Prostate gland (tissue), 2 donors: ENCODE data around the gene SHROOM3. TPM values are rescaled to one million over a fixed set of nuclear protein-coding genes. Genes with fewer than 3 reads are reported as not detected.

Experiments used
- DNase-seq: peaks from one replicate; pipeline ENCODE4 v3.0.0-alpha.2; 2019; ENCODE audit warnings: low spot score
- H3K27ac ChIP-seq, 2 donors: fragments of 200-600 bp; sonication (generic); 2 replicates each; pipeline ENCODE4 v1.5.1; 2017 to 2019
- H3K27me3 ChIP-seq: fragments of 200-600 bp; sonication (generic); replicated peaks from 2 replicates; pipeline ENCODE4 v1.5.1; 2019; ENCODE audit not compliant: insufficient read depth
- H3K36me3 ChIP-seq, 2 donors: fragments of 200-600 bp; sonication (generic); 1 replicate in 1 of 2; 2 replicates in 1 of 2; pipeline versions ENCODE4 v1.5.1 to v1.8.1; 2017 to 2019
- H3K4me1 ChIP-seq: fragments of 200-600 bp; sonication (generic); replicated peaks from 2 replicates; pipeline ENCODE4 v1.5.1; 2019
- H3K4me3 ChIP-seq, 2 donors: fragments of 200-600 bp; sonication (generic); 2 replicates each; pipeline ENCODE4 v1.5.1; 2017 to 2019
- H3K9me3 ChIP-seq: fragments of 200-600 bp; sonication (generic); 2 replicates; pipeline ENCODE4 v1.5.1; 2017
- CTCF ChIP-seq, 4 experiments: fragments of 200-600 bp in 2 of 4; fragments of 450-650 bp in 2 of 4; sonication (generic) in 2 of 4; IDR thresholded peaks; 1 replicate in 3 of 4; 2 replicates in 1 of 4; pipeline ENCODE4 v1.5.1; 2016 to 2019; ENCODE audit warnings: antibody characterized with exemption in 4 of 4, mild to moderate bottlenecking in 2 of 4, moderate library complexity in 2 of 4
- POLR2A ChIP-seq: fragments of 450-650 bp; IDR thresholded peaks from one replicate; pipeline ENCODE4 v1.6.1; 2016; ENCODE audit warnings: antibody characterized with exemption, mild to moderate bottlenecking
- POLR2AphosphoS5 ChIP-seq: sonication (generic); formaldehyde crosslinking; IDR thresholded peaks from one replicate; pipeline ENCODE4 v1.6.1; 2017; ENCODE audit warnings: antibody characterized with exemption
- WGBS: methylation state at CpG from one replicate; pipeline ENCODE4 v1.1.5; 2018; 5-methylcytosine and 5-hydroxymethylcytosine counted together
- intact Hi-C: fragments of 100-400 bp; cut with DNase I; formaldehyde crosslinking; loops from one replicate; pipeline ENCODE4 v1.14.2; 2022
- total RNA-seq, 2 donors: library from RNA; depleted of rRNA; stranded (reverse); fragments of >200 nt; gene quantifications; one replicate each; pipeline ENCODE4 v1.1.0, GENCODE V29; 2016

Gene SHROOM3
- total RNA-seq, 2 donors from 2014 or later = 107 to 137 TPM

- Histone ChIP-seq H3K27me3 (no peaks in the 10 kb centered on the region), H3K27ac (no peak overlapping the region), H3K4me3 (no peak overlapping the region), H3K4me1 (no peaks in the 10 kb centered on the region), H3K9me3 (no peaks in the 10 kb centered on the region), H3K36me3 (no peaks in the 10 kb centered on the region)
- intact Hi-C loops = no loop called here
- no peak for TF ChIP-seq CTCF (IDR thresholded peaks at IDR 0.05)
- no peak for TF ChIP-seq POLR2A
- no peak for TF ChIP-seq POLR2AphosphoS5
- WGBS = 94% methylated on average over 2 of the region's 2 CpGs
- DNase-seq = no peak
These were observed 105.5 kb downstream of the SHROOM3 start for GRCh38 chr4:76540486-76540885.

- peaks cover 4% of the 10 kb centered on the region for H3K4me1 ChIP-seq
These were observed 108.3 kb downstream of the SHROOM3 start for GRCh38 chr4:76543378-76543777.

GRCh38 chr4:76544725-76545124, 109.7 kb downstream of the SHROOM3 start:
- no peak for DNase-seq
- no peaks in the 10 kb centered on the region for H3K27me3 ChIP-seq
- no peak for TF ChIP-seq CTCF (IDR thresholded peaks at IDR 0.05)
- no peak for TF ChIP-seq POLR2A
- H3K9me3 ChIP-seq = no peaks in the 10 kb centered on the region
- 88% methylated on average over 2 of the region's 2 CpGs for WGBS
- H3K27ac ChIP-seq = no peak overlapping the region
- H3K36me3 ChIP-seq = no peaks in the 10 kb centered on the region
- H3K4me1 ChIP-seq = peaks cover 6% of the 10 kb centered on the region
- H3K4me3 ChIP-seq = no peak overlapping the region
- intact Hi-C loops = no loop called here

More at GRCh38 chr4:76543378-76543777, 108.3 kb downstream of the SHROOM3 start:
- H3K27me3 ChIP-seq = no peaks in the 10 kb centered on the region
- no peak overlapping the region for H3K4me3 ChIP-seq
- no peak overlapping the region for H3K27ac ChIP-seq
- intact Hi-C loops = no loop called here
- no peaks in the 10 kb centered on the region for H3K36me3 ChIP-seq
- TF ChIP-seq POLR2A = no peak
- TF ChIP-seq CTCF (IDR thresholded peaks at IDR 0.05) = no peak
- TF ChIP-seq POLR2AphosphoS5 = no peak
- DNase-seq = no peak
- no peaks in the 10 kb centered on the region for H3K9me3 ChIP-seq
- WGBS = 90% methylated on average over 5 of the region's 5 CpGs

GRCh38 chr4:76545226-76545884, 110.3 kb downstream of the SHROOM3 start:
- no peaks in the 10 kb centered on the region for H3K27me3 ChIP-seq

More at GRCh38 chr4:76545226-76545884, 110.3 kb downstream of the SHROOM3 start:
- peaks cover 6% of the 10 kb centered on the region for H3K4me1 ChIP-seq
- DNase-seq = no peak
- H3K36me3 ChIP-seq = no peaks in the 10 kb centered on the region
- no peak for TF ChIP-seq CTCF (IDR thresholded peaks at IDR 0.05)
- TF ChIP-seq POLR2A = no peak
- no peak for TF ChIP-seq POLR2AphosphoS5
- H3K9me3 ChIP-seq = no peaks in the 10 kb centered on the region
- 73% methylated on average over 6 of the region's 6 CpGs for WGBS
- intact Hi-C loops = no loop called here
- no peak overlapping the region for H3K27ac ChIP-seq
- H3K4me3 ChIP-seq = no peak overlapping the region
